Fibroblast of lung (primary cell): ENCODE data around the gene PRKG2. TPM values are rescaled to one million over a fixed set of nuclear protein-coding genes. Genes with fewer than 3 reads are reported as not detected.
A peak's percentile ranks its signal among the peaks of the same experiment; 100 is the strongest.

Source experiments
- DNase-seq, 2 donors: peaks; one replicate each; pipeline versions ENCODE4 v3.0.0 to v3.0.0-alpha.2; 2010; ENCODE audit warnings: low read depth in 2 of 2
- H2AFZ ChIP-seq: 2 replicates; pipeline ENCODE4 v1.5.1; 2012; ENCODE audit warnings: low read length, control low read depth, inconsistent platforms
- H3K27ac ChIP-seq: 2 replicates; pipeline ENCODE4 v1.5.1; 2011; ENCODE audit warnings: low read length, control low read depth; ENCODE audit not compliant: insufficient read depth
- H3K27me3 ChIP-seq: 2 replicates; pipeline ENCODE4 v1.5.1; 2011; ENCODE audit warnings: mild to moderate bottlenecking, low read length; ENCODE audit not compliant: control insufficient read depth, insufficient read depth
- H3K36me3 ChIP-seq: 2 replicates; pipeline ENCODE4 v1.5.1; 2011; ENCODE audit warnings: low read length; ENCODE audit not compliant: control insufficient read depth, insufficient read depth
- H3K4me1 ChIP-seq: 2 replicates; pipeline ENCODE4 v1.5.1; 2011; ENCODE audit warnings: low read length; ENCODE audit not compliant: control insufficient read depth, insufficient read depth; ENCODE audit errors: extremely low read depth
- H3K4me2 ChIP-seq: 2 replicates; pipeline ENCODE4 v1.5.1; 2011; ENCODE audit warnings: low read length, control low read depth; ENCODE audit not compliant: insufficient read depth; ENCODE audit errors: extremely low read depth
- H3K4me3 ChIP-seq, 4 experiments: fragments of 200-600 bp in 1 of 4; sonication (generic) in 1 of 4; replicated peaks in 1 of 4; 2 replicates each; pipeline ENCODE4 v1.5.1; 2011 to 2016; ENCODE audit warnings: low read length in 4 of 4, low read depth in 3 of 4, mild to moderate bottlenecking in 3 of 4, control low read depth in 2 of 4, inconsistent platforms in 1 of 4, mixed read lengths in 1 of 4; ENCODE audit not compliant: insufficient read depth in 1 of 4; ENCODE audit errors: control extremely low read depth in 1 of 4
- H3K79me2 ChIP-seq: 2 replicates; pipeline ENCODE4 v1.5.1; 2012; ENCODE audit warnings: mild to moderate bottlenecking, low read length, inconsistent platforms; ENCODE audit not compliant: control insufficient read depth, insufficient read depth
- H3K9ac ChIP-seq: 2 replicates; pipeline ENCODE4 v1.5.1; 2011; ENCODE audit warnings: mild to moderate bottlenecking, low read length, control low read depth; ENCODE audit not compliant: insufficient read depth
- H3K9me3 ChIP-seq: 2 replicates; pipeline ENCODE4 v1.5.1; 2012; ENCODE audit warnings: low read depth, low read length; ENCODE audit not compliant: control insufficient read depth, insufficient read depth
- H4K20me1 ChIP-seq: 2 replicates; pipeline ENCODE4 v1.5.1; 2011; ENCODE audit warnings: low read length; ENCODE audit not compliant: control insufficient read depth, insufficient read depth; ENCODE audit errors: extremely low read depth
- CTCF ChIP-seq, 2 donors: IDR thresholded peaks in 1 of 2; conservative IDR thresholded peaks in 1 of 2; 1 replicate in 1 of 2; 2 replicates in 1 of 2; pipeline ENCODE4 v1.5.1; 2011 to 2012; ENCODE audit warnings: low read length in 2 of 2, control low read depth in 1 of 2, inconsistent platforms in 1 of 2, low read depth in 1 of 2, mild to moderate bottlenecking in 1 of 2
- EZH2 ChIP-seq: IDR thresholded peaks from 2 replicates; pipeline ENCODE4 v1.5.1; 2012; ENCODE audit warnings: low read length, control low read depth, mild to moderate bottlenecking; ENCODE audit errors: missing control alignments
- polyA plus RNA-seq, 2 donors: library from polyadenylated mRNA; depleted of rRNA in 1 of 2; stranded (reverse) in 1 of 2; unstranded in 1 of 2; fragments of >200 nt; gene quantifications; 2 replicates each; pipeline ENCODE4 v1.2.1, GENCODE V29; 2011 to 2012; ENCODE audit warnings: missing spikeins in 1 of 2
- total RNA-seq: library from RNA; depleted of rRNA; stranded (reverse); fragments of >200 nt; gene quantifications from 2 replicates; pipeline ENCODE4 v1.2.1, GENCODE V29; 2014

PRKG2 gene
- total and polyA plus RNA-seq, 2 donors (not counting 1 experiment from before 2014, with no cell fraction given): 2.8 to 17.5 TPM

- no peak overlapping the region for H3K9ac ChIP-seq
- no peak overlapping the region for H3K4me3 ChIP-seq
Observed at GRCh38 chr4:81165861-81166430, 49.1 kb downstream of the PRKG2 start.

GRCh38 chr4:81164623-81165416 is 50.2 kb downstream of the PRKG2 start:
- Histone ChIP-seq H3K9ac (no peak overlapping the region), H3K4me2 (no peak overlapping the region)
- DNase-seq: peak; percentile 39 to 77

More at GRCh38 chr4:81165861-81166430, 49.1 kb downstream of the PRKG2 start:
- H3K79me2 ChIP-seq: no peaks in the 10 kb centered on the region
- no peaks in the 10 kb centered on the region for H3K27me3 ChIP-seq
- TF ChIP-seq EZH2 (no peak), CTCF (conservative IDR thresholded peaks at IDR 0.05 in 1 of 2, IDR thresholded peaks at IDR 0.05 in 1 of 2; ENCODE audit: low read depth in 1 of 2, low read length in 2 of 2) (no peak)
- no peaks in the 10 kb centered on the region for H3K9me3 ChIP-seq
- H3K4me2 ChIP-seq: no peak overlapping the region
- no peak overlapping the region for H3K27ac ChIP-seq
- H3K4me1 ChIP-seq: no peaks in the 10 kb centered on the region
- peak; percentile 5 to 22 for DNase-seq
- H3K36me3 ChIP-seq: no peaks in the 10 kb centered on the region
- no peaks in the 10 kb centered on the region for H4K20me1 ChIP-seq
- no peak overlapping the region for H2AFZ ChIP-seq

More at GRCh38 chr4:81164623-81165416, 50.2 kb downstream of the PRKG2 start:
- H3K9me3 ChIP-seq: no peaks in the 10 kb centered on the region
- no peaks in the 10 kb centered on the region for H3K36me3 ChIP-seq
- H3K27me3 ChIP-seq: no peaks in the 10 kb centered on the region
- no peak overlapping the region for H3K27ac ChIP-seq
- no peak overlapping the region for H3K4me3 ChIP-seq
- no peaks in the 10 kb centered on the region for H4K20me1 ChIP-seq
- no peak overlapping the region for H2AFZ ChIP-seq
- H3K4me1 ChIP-seq: no peaks in the 10 kb centered on the region
- TF ChIP-seq EZH2 (no peak), CTCF (conservative IDR thresholded peaks at IDR 0.05 in 1 of 2, IDR thresholded peaks at IDR 0.05 in 1 of 2; ENCODE audit: low read depth in 1 of 2, low read length in 2 of 2) (no peak)
- no peaks in the 10 kb centered on the region for H3K79me2 ChIP-seq
